ENCODE measurements around the gene EDDM13.

EDDM13 gene

GRCh38 chr19:56314381-56315076 lies 42.0 kb downstream of the EDDM13 start, which contains the start of gene ZSCAN5A:
Gene ZSCAN5A, minus strand, starts transcription at chr19:56314839. Its CDS starts 89,793 bp downstream, at chr19:56225046.
- H3K4me3 ChIP-seq (ENCODE audit: low read depth, low read length): peak within 1 kb of the TSS; percentile 95
- DNase-seq (ENCODE audit: low read depth, low spot score): peak; percentile 62
- no peak for TF ChIP-seq CTCF (IDR thresholded peaks at IDR 0.05; ENCODE audit: insufficient read depth, low read length, missing control alignments)
- ChIA-PET POLR2A (interaction anchor here (0.8 kb wide), 1 partner anchor 194 kb away, joined by 4 read pairs; the partner anchor contains the start of gene ZNF787), CTCF (interaction anchor here (1.0 to 2.3 kb wide), 6 partner anchors 19 to 248 kb away, joined by 3 to 11 read pairs (median 6); no protein-coding TSS in a partner anchor)

- DNase-seq (ENCODE audit: low read depth, low spot score): peak; percentile 89
- ChIA-PET POLR2A (no interaction called here), CTCF (interaction anchor here (1.0 to 1.9 kb wide), 3 partner anchors 62 to 239 kb away, joined by 3 to 9 read pairs (median 6); no protein-coding TSS in a partner anchor)
- TF ChIP-seq CTCF (IDR thresholded peaks at IDR 0.05; ENCODE audit: insufficient read depth, low read length, missing control alignments): no peak
- peak overlapping the region; percentile 95 for H3K4me3 ChIP-seq (ENCODE audit: low read depth, low read length)
Observed at GRCh38 chr19:56315077-56315828, 42.7 kb downstream of the EDDM13 start.

- ChIA-PET POLR2A (no interaction called here), CTCF (no interaction called here)
- DNase-seq (ENCODE audit: low read depth, low spot score): no peak
- TF ChIP-seq CTCF (IDR thresholded peaks at IDR 0.05; ENCODE audit: insufficient read depth, low read length, missing control alignments): no peak
- no peak overlapping the region for H3K4me3 ChIP-seq (ENCODE audit: low read depth, low read length)
Observed at GRCh38 chr19:56316728-56317127, 44.2 kb downstream of the EDDM13 start.

GRCh38 chr19:56317749-56318148 lies 45.2 kb downstream of the EDDM13 start:
- TF ChIP-seq CTCF (IDR thresholded peaks at IDR 0.05; ENCODE audit: insufficient read depth, low read length, missing control alignments): no peak
- DNase-seq (ENCODE audit: low read depth, low spot score): no peak
- no peak overlapping the region for H3K4me3 ChIP-seq (ENCODE audit: low read depth, low read length)
- ChIA-PET POLR2A (no interaction called here), CTCF (interaction anchor here (1.2 to 2.0 kb wide), 4 partner anchors 16 to 251 kb away, joined by 3 to 8 read pairs (median 6); no protein-coding TSS in a partner anchor)

GRCh38 chr19:56319991-56320390 lies 47.4 kb downstream of the EDDM13 start:
- TF ChIP-seq CTCF (IDR thresholded peaks at IDR 0.05; ENCODE audit: insufficient read depth, low read length, missing control alignments): no peak
- ChIA-PET CTCF (no interaction called here), POLR2A (no interaction called here)
- no peak for DNase-seq (ENCODE audit: low read depth, low spot score)
- H3K4me3 ChIP-seq (ENCODE audit: low read depth, low read length): no peak overlapping the region

Data from AG04449 (cell line).